Left colon (tissue), 2 donors: ENCODE data around the gene OSBPL10. TPM values are rescaled to one million over a fixed set of nuclear protein-coding genes. Genes with fewer than 3 reads are reported as not detected.

Source experiments
- ATAC-seq: fragments of 200-7000 bp; cut with Tn5 transposase; one replicate; pipeline ENCODE4 v1.9.1; 2020; ENCODE audit warnings: mild to moderate bottlenecking, moderate library complexity
- DNase-seq, 2 donors: peaks; one replicate each; pipeline ENCODE4 v3.0.0-alpha.2; 2020
- intact Hi-C, 2 donors: fragments of 100-400 bp; cut with DNase I in 1 of 2; cut with micrococcal nuclease in 1 of 2; formaldehyde crosslinking; loops; one replicate each; pipeline versions ENCODE4 v1.11.2 to v1.14.0; 2022; cut with DNase I, micrococcal nuclease
- total RNA-seq, 2 donors: library from RNA; stranded (reverse); fragmentation: NEBNext Ultra II Directional; extraction: Animal tissue kit (Norgen Biotek cat#: 25700); gene quantifications; one replicate each; pipeline ENCODE4 v1.2.1, GENCODE V29; 2021
- donor health status: DM: no; HTN: no; CAD: no.
- donor health status: DM: yes; HTN: yes; CAD: no.

OSBPL10 gene
- total RNA-seq, 2 donors from 2014 or later, result 16.2 to 19.6 TPM

DNA sequence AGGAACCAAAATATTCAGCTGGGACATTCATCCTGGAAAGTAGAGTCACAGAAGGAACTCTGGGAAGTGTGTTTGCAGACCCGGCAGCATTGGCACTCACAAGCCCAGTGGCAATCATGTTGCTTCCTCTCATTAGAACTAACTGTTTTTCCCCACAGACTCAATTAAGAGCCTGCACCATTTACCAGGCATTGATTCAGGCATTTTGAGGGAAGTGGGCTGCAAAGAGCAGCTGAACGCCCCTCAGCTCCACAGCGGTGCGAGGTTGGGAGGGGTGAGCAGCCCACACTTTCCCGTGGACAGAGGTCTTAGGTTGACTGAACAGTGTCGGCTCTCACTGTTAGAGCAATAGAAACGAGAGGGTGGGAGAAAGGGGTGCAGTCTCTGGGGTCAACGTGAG, 304.5 kb downstream of the OSBPL10 start:
- DNase-seq (no peak), ATAC-seq (no peak)
- intact Hi-C loops, result no loop called here

DNA sequence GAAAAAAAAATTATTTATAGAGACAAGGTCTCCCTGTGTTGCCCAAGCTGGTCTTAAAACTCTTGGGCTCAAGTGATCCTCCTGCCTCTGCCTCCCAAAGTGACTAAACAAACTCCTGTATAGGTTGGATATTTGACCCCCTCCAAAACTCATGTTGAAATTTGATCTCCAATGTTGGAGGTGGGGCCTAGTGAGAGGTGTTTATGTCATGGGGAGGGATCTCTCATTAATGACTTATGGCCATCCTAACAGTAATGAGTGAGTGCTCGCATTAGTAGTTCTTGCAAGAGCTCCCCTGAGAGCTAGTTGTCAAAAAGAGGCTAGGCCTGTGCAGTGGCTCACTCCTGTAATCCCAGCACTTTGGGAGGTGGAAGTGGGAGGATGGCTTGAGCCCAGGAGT, 307.1 kb downstream of the OSBPL10 start:
- no peak for DNase-seq
- intact Hi-C loops, result no loop called here
- no peak for ATAC-seq

DNA sequence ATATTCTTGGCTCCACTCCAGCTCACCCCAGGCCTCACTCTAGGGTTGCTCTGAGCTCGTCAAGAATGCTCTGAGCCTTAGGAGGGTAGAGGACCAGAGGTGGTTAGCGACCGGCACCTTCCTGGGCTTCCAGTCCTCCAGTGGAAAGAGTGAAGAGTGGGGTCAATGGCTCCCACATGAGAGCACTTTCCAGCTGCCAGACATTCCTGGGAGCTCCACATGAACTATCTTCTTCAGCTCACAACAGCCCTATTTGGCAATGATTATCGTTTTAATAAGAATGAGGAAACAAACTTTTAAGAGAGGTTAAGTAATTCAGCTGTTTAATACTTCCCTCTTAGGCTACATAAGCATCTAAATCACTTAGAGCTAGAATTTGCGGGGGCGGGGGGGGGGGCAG, 309.1 kb downstream of the OSBPL10 start:
- no peak for ATAC-seq
- no peak for DNase-seq
- intact Hi-C loops, result no loop called here

DNA sequence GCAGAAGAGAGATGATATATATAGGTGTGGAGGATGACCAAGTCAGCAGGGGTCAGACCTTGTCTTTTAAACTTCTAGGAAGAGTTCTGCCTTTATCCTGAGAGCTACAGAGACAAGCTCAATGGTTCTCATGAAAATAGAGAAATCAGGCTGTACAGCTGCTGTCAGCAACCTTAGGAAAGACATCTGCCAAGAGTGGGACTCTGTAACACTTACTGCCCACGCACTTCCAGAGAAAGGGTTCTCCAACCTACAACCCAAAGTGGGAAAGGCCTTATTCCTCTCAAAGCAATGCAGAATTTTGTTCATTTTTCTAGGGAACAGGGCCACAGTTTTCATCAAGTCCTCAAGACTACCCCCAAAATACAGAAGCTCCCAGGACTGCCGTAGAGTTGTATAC, 309.6 kb downstream of the OSBPL10 start:
- intact Hi-C loops, result no loop called here
- DNase-seq (no peak), ATAC-seq (no peak)

DNA sequence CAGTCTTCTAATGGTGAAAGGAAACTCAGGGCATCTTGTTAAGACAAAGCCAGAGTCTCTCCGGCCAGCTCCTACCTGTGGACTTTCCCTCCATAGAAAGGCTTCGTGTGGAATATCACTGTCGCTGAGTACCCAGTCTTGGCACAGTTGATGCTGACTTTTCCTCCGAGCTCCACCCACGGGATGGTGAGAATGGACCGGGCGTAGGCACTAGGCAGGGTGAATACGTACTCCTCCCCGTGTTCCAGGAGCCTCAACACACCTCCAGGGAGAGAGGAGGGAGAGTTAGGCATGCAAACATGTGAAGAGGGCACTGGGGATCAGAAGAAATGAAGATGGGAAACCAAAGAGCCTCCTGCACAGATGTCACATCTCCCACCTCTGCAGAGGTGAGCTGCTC, 310.3 kb downstream of the OSBPL10 start:
- DNase-seq (no peak), ATAC-seq (peak; percentile 52)
- intact Hi-C loops, result no loop called here

DNA sequence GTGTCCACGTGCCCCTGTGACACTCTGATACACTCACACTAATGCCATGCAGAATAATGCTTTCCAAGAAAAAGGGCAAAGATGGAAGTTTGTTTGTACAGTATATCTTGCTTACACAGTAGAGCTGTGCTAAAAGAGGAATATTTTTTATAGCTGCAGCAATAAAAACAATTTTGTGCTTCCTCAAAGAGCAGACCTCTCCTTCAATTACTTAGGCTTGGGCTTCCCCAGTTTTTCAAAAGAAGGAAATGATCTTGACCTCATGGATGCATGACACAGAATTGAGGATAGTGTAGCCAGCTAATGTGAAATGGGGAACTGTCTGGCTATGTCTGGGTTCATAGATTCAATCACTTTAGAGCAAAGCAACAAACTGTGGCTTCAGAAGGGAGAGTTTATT, 310.9 kb downstream of the OSBPL10 start:
- intact Hi-C loops, result no loop called here
- DNase-seq, result no peak
- peak; percentile 84 for ATAC-seq

DNA sequence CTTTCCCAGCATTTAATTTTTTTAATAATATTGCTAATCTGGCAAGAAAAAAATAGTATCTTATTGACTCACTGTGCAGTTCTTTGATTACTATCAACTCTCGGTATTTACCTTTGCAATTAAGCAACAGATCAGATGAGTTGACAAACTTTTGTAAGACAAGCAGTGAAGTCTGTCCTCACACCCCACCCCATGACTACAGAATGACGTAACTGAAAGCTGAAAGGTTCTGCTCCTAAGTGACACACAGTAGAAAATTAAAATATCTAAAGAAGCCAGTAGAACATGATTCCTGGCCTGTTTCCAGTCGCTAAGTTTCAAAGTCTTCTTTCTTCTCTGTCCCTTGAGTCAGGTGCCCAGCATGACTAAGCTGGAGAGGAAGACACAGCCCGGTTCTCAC, 312.8 kb downstream of the OSBPL10 start:
- no peak for DNase-seq
- no peak for ATAC-seq
- intact Hi-C loops, result no loop called here

DNA sequence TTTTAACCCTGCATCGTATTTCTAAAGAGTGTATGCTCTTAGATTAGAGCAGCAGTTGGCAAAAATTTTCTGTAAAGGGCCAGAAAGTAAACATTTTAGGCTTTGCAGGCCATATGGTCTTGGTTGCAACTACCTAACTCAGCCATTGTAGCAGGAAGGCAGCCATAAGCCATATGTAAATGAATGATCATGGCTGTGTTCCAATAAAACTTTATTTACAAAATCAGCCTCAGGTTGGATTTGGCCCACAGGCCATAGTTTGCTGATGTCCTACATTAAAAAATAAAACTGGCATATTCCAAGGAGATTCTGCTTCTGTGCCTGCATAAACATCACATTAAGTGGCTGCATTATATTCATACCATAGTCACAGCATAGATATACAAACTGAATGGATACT, 313.5 kb downstream of the OSBPL10 start:
- ATAC-seq, result no peak
- intact Hi-C loops, result no loop called here
- no peak for DNase-seq

DNA sequence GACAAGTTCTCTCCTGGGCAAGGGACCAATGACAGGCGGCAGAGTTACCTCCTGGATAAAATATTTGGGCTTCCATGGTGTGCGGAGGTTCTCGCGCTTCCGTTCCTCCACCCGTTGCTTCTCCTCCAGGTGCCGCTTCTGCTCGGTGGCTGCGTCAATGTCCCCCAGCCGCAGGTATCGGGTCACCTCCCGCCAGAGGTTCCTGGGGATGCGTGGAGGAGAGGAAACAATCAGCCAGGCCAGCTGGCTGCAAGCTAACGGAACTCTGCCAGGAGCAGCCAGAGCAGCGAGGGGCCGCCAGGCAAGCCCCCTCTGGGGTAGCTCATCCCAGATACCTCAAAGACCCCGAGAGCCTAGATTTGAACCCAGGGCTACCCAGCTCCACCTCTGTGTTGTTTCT, 317.0 kb downstream of the OSBPL10 start:
- no peak for ATAC-seq

DNA sequence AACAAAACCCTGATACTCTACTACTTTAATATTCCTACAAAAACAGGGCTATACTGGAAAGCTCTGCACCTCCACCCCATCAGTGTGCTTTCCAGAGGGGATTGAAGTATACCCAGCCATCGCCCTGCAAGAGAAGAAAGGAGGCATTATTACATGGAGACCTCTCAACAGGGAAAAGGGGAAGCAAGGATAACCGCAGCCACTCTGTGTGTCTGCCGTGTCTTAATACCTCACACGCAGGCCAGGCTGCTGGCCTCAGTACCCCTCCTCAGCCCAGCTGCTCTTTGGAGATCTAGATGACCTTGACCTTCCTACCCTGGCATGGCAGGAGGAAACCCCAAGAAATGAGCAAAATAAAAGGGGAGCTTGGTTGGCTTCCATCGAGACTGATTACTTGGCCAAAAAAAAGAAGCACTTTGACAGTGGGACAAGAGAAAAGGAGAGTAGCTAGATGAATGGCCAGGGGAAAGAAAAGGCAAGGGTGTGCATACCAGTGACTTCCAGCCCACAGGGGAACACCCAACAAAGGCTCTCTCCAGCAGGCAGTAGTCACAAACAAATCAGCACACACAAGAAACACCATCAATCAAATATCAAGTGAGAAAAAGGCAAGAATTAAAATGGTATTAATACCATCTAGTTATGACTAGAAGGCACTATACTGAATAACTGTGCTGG, 318.9 kb downstream of the OSBPL10 start:
- intact Hi-C loops, result no loop called here

More for the DNA sequence above, 317.0 kb downstream of the OSBPL10 start:
- DNase-seq, result no peak
- intact Hi-C loops, result no loop called here

DNA sequence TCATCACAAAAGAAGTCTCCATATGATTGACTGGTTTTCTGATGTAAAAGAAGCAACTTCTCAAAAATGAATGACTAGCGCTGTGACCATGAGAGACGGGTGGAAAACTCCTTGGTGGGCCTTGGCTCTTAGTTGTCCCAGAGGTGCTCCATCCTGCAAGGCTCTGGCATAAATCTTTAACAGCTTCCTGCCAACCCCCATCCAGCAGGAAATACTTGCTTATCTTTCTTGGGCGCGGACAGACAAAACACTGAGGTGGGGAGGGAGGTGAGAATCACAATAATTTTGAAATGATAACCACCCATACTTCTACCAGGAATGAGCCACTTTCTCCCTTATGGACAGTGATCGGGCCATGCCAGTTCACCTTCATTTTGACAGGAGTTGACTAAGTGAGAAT, 319.8 kb downstream of the OSBPL10 start:
- intact Hi-C loops, result no loop called here
- ATAC-seq (peak; percentile 78), DNase-seq (no peak)

More for the DNA sequence above, 318.9 kb downstream of the OSBPL10 start:
- ATAC-seq, result no peak
- DNase-seq, result no peak

DNA sequence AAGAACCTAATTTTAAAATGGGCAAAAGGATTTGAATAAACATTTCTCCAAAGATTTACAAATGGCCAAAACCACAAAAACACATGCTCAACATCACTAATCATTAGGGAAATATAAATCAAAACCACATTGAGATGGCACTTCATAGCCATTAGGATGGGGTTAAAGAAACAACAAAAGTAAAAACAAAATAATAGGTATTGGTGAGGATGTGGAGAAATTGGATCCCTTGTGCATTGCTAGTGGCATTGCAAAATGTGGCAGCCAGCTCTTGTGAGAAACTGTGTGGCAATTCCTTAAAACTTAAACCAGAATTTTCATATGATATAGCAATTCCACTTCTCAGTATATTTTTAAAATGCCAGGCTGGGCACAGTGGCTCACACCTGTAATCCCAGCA, 321.8 kb downstream of the OSBPL10 start:
- ATAC-seq, result no peak
- intact Hi-C loops, result no loop called here
- no peak for DNase-seq

DNA sequence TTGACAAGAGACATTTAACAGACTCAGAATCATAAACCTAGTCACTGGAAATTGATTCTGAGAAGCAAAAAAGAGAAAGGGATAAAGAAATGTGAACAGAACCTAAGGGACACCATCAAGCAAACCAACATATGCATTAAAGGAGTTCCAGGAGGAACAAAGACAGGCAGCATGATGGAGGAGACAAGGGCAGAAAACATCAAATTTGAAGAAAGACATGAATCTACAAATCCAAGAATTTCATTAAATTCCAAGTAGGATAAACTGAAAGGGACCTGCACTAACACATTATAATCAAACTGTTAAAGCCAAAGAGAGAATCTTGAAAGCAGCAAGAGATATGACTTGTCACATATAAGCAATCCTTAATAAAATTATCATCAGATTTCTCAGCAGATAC, 326.1 kb downstream of the OSBPL10 start:
- DNase-seq (no peak), ATAC-seq (no peak)
- intact Hi-C loops, result no loop called here

DNA sequence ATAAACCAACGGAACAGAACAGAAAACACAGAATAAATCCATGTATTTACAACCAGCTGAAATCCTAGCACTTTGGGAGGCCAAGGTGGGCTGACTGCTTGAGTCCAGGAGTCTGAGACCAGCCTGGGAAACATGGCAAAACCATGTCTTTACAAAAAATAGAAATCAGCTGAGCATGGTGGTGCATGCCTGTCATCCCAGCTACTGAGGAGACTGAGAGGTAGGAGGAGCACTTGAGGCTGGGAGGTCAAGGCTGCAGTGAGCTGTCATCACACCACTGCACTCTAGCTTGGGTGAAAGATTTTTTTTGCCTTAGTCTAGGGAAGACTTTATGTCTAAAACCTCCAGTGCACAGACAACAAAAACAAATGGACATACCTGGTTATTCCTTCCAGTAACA, 327.6 kb downstream of the OSBPL10 start:
- no peak for DNase-seq
- intact Hi-C loops, result no loop called here
- no peak for ATAC-seq

DNA sequence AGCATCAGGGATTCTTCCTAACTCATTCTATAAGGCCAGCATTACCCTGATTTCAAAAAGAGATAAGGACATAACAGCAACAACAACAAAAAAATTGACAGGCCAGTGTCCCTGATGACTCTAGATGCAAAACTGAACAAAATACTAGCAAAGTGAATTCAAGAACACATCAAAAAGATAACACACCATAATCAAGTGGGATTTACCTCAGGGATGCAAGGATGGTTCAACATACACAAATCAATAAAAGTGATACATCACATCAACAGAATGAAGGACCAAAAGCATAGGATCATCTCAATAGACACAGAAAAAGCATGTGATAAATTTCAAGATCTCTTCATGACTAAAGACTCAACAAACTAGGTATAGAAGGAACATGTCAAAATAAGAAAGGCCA, 328.8 kb downstream of the OSBPL10 start:
- ATAC-seq (no peak), DNase-seq (no peak)
- intact Hi-C loops, result no loop called here

DNA sequence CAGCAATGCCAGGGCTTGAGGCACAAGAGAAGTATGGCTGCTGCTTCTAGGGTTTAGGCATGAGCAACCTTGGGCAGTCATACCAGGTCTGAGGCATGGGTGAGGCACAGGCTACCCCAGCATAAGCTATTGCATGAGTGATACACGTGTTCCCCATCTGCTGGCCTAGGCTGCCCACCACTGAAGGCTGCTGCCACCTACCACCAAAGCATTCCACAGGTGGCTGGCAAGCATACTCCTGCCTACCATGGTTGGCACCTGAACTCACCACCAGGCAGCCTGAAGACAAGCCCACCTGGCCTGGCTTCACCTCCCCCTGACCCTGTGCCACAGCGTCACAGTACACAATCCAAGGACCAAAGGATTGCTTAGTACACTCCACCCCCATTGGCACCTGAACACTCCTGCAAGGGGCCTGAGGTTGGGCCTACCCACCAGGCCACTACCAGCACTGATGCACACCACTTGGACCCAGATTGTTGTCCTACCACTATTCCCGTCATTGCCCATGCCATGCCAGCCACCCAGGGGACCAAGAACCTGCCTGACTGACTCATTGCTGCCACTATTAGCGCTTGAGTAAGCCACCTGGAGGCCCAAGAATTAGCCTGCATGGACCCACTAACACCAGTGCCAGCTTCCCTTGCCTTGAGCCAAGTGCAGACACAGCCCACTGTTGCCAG, 332.6 kb downstream of the OSBPL10 start:
- intact Hi-C loops, result no loop called here
- ATAC-seq (peak; percentile 20), DNase-seq (no peak)

DNA sequence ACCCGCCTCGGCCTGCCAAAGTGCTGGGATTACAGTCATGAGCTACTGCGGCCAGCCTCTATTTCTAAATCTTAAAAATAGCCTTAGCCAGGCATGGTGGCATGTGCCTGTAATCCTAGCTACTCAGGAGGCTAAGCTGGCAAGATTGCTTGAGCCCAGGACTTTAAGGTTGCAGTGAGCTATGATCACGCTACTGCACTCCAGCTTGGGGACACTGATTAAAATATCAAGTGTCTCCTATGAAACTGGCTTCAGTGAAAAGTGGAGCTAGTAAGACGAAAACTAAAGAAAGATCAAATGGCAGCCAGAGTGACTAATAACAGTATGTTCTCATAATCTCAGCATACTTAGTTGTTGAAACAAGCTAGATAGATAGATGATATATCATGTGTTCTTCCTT, 335.8 kb downstream of the OSBPL10 start:
- ATAC-seq, result no peak
- intact Hi-C loops, result no loop called here
- no peak for DNase-seq

DNA sequence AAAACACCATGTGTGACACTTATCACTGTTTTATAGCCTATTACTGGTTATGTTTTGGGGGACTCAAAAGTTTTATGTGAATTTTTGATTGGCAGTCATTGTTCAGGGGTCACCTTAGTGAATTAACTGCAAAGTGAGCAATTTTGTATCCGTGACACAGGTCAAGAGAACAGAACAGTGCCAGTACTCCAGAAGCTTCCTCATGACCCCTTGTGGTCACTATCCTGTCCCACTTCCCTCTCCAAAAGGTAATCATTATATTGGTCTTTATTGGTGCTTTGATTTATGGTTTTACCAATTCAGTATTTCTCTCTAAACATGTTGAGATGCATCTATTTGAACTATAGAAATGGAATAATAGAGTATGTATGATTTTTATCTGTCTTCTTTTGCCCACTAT, 341.2 kb downstream of the OSBPL10 start:
- intact Hi-C loops, result no loop called here
- DNase-seq (no peak), ATAC-seq (no peak)

DNA sequence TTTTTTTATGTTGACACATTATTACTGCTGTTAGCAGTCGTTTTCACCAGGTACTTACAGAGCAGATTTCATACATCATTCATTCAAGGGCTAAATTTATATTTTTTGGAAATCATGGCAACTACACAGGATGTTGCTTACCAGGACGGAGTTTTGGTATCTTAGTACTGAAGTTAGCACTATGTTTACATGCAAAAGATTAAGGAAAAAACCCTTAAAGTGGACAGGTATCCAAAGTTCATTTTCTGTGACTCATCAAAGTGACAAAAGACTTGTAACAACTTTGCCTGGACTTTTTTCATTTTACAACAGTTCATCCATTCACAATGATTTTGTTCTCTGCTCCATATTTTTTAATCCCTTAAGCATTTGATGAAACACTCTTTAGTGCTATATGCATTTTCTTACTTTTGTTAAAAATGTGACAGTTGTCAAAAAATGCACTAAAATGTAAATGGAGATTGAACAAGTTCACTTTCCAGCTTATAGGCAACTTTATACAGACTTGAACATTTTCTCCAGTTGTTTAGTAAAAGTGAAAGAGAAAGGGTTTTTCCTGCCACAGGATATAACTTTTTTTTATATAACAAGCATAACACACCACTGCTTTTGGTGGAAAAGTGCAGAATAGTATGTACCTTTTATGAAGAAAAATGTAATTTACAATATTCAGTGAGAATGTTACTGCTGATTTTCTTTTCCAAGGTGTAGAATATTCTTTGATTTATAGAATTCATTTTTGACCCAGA, 344.2 kb downstream of the OSBPL10 start:
- no peak for DNase-seq
- peak; percentile 75 for ATAC-seq
- intact Hi-C loops, result no loop called here

DNA sequence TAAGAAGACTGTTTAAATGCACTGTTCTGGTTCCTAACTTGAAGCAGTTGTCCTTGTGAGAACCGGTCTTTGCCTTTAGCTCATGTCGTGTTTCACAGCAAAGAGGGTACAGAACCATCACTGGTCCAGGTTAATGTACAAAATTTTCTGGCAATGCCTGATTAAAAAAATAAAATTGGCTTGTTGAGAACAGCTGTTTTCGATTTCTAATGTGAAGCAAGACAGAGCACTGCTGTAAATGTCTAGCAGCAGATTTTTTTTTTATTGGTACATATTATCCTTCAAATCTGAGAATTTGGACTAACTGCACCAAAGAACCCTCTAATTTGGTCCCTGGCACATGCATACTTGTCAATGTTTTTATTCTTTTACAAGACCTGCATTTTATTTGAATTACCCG, 345.0 kb downstream of the OSBPL10 start:
- ATAC-seq (no peak), DNase-seq (no peak)
- intact Hi-C loops, result no loop called here
